GM21367 (cell line): ENCODE data around the gene GOLM1.
"Not testable (repeated sequence)": the region's sequence is repeated elsewhere in the genome, so short reads cannot be mapped to it uniquely, and the experiment has no call there.

ENCODE experiments used
- ATAC-seq: cut with Tn5 transposase; IDR thresholded peaks from one replicate; pipeline ENCODE4 v1.9.1; 2021; ENCODE audit not compliant: unreplicated experiment

GOLM1 gene

GRCh38 chr9:86098824-86099700, at the start of gene GOLM1:
Gene GOLM1, minus strand, starts transcription at chr9:86099558. Its CDS starts 20,238 bp downstream, at chr9:86079320.
- peak; percentile 56 for ATAC-seq

GRCh38 chr9:86146671-86147070, 47.3 kb upstream of the GOLM1 start:
- not testable (repeated sequence) for ATAC-seq

- ATAC-seq: not testable (repeated sequence)
These were observed 46.6 kb upstream of the GOLM1 start for GRCh38 chr9:86145960-86146359.

DNA sequence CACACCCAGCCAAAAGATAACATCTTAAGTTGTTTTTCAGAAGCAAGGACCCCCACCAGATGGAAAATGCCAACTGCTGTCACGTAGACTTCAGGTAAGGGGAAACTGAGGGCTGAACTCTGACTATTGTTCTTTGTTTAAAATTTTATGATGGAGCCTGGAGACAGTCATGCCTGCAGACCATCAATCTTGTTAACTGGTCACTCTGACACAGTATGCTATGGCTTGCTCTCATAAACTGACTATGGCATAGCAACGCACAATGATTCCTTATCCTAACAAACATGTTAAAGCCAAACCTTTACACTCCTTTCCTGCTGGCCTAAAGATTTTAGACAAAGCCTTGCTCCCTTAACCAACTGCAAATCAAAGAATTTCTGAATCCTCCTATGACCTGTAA, 43.6 kb upstream of the GOLM1 start:
- no peak for ATAC-seq

- ATAC-seq: no peak
These were observed 42.5 kb upstream of the GOLM1 start for GRCh38 chr9:86141843-86142242.

- no peak for ATAC-seq
These were observed 36.0 kb upstream of the GOLM1 start for GRCh38 chr9:86135371-86135770.

GRCh38 chr9:86134361-86134760, 35.0 kb upstream of the GOLM1 start:
- ATAC-seq: no peak

- ATAC-seq: no peak
These were observed 29.0 kb upstream of the GOLM1 start for GRCh38 chr9:86128235-86128822.

DNA sequence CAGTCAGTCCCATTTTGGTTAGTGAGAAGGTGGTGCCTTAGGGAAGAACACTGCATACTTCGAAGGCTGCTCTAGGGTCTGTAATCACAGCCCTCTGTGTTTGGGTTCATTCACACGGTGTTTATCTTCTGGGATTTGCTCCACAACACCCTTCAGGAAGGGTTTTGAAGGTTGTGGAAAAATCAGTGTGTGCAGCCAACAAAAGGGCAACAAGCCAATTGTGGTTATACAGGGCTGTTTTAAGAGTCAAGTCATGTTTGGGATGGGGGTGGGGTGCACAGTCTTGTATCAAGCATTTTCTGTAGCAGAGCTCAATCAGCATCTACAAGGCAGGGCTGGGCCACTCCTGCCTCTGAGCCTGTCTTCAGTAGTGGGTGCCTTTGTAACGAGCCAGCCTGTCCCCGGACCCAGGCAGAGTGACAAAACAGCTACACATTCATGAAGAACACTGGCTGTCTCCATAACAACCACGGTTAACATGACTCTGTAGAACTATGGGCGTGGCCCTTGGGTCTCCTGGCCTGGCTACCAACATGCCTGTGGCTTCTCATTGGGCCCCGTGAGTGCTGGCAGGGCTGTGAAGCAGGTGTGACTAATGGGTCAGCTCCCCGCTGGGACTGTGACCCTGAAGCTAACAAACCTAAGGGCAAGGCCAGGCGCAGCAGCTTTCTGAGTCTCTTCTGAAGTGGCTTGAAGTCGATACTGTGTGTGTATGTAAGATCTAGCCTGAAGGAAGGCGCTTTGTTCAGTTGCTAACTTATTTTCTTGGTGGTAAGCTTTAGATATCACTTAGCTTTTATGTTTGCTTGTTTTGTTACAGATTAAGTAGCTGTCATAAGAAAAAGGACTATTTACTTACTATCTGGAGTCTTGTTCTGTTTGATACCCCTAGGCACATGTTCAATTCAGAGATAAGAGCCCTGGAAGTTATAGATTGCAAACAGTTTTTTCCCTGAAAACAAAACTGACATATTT, 27.9 kb upstream of the GOLM1 start:
- no peak for ATAC-seq

DNA sequence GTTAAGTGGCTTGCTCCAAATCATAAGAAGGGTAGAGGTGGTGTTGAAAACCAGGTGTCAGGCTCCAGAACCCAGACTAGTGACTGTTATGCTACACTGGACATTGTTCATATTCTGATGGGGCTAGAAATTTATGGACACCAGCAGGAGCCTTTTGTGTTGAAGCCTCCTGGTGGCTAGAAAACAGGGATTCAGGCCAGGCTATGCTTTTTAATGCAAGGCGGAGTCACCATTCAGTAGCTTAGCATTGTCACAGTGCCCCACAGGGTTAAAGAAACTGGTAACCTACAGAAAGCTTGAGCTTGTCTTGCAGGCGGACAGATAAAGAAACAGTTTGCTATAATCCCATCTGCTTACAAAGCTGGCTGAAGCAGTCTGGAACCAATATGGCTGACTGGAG, 23.0 kb upstream of the GOLM1 start:
- ATAC-seq: no peak

- no peak for ATAC-seq
These were observed 20.1 kb upstream of the GOLM1 start for GRCh38 chr9:86119457-86119856.

- no peak for ATAC-seq
These were observed 17.1 kb upstream of the GOLM1 start for GRCh38 chr9:86116425-86116824.

DNA sequence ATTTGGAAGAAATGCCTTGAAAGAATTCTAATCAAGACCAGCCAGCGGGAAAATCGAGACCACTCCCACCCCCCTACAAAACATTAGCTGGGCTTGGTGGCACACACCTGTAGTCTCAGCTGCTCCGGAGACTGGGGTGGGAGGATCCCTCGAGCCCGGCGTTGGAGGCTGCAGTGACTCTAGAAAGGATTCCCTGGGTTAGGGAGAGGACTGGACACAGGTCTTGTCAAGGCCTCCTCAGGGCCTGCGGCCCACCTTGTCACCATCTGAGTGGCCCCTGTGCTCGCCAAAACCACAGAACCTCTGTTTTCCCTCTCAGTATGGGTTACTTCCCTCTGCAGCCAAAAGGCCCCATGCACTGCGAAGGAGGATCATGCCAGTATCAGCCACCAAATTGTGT, 16.5 kb upstream of the GOLM1 start:
- ATAC-seq: no peak

DNA sequence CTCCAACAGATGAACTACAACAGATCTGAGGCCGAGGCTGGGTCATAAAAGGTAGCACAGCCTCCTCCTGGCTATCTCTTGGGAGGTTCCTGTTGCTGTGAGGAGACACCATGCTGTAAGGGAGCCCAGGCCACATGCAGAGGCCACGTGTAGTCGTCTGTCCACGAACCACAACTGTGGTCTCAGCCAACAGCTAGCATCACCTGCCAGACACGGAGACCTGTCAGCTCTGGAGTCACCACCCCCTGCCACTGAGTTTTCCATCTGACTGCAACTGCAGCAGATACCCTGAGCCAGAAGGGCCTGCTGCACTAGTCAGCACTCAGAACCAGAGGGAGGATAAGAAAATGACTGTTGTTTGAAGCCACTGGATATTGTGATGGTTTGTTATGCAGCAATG, 12.7 kb upstream of the GOLM1 start:
- ATAC-seq: no peak

DNA sequence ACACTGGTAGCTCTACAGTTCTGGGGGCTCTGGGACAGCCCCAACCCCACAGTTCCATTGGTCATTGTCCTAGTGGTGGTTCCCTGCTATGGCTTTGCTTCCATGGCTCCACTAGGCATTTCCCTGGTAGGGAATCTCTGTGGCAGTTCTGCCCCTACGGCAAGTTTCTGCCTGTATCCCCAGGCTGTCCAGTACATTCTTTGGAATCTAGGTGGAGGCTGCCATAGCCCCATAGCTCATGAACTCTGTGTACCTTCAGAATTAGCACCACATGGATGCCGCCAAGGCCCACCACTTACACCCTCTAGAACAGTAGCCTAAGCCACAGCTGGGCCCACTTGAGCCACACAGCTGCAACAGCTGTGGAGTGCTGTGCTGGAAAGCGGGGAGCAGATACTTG, 3.3 kb upstream of the GOLM1 start:
- no peak for ATAC-seq

DNA sequence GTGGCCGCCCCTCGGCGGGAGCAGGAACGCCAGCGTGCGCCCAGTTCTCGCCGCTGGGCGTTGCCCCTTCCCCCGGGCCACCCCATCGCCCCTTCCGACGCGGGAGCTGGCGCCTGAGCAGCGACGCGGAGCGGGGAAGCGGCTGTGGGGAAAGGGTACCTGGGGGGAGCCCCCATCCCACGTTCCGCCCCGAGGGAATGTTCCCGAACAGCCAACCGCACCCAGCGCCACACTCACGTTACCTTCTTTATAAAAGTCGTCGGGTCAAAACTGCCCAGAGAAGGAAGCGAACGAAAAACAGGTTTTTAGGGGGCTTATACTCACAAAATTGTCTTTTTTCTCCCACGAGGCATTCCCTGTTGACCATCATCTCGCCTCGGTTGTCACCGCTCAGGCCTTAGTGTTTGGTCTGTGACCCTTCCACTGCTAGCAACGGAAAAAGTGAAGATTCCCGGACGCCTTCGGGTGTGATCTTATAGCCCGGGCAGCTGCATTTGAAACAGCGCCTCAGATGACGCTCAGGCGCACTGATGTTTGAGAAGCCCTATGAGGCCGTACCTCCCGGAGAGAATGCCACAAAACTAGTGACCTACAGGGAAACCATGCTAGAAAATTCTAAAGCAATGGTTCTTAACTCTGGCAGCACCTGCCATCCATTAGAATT, 475 bp upstream of the GOLM1 start:
- ATAC-seq: peak; percentile 33

DNA sequence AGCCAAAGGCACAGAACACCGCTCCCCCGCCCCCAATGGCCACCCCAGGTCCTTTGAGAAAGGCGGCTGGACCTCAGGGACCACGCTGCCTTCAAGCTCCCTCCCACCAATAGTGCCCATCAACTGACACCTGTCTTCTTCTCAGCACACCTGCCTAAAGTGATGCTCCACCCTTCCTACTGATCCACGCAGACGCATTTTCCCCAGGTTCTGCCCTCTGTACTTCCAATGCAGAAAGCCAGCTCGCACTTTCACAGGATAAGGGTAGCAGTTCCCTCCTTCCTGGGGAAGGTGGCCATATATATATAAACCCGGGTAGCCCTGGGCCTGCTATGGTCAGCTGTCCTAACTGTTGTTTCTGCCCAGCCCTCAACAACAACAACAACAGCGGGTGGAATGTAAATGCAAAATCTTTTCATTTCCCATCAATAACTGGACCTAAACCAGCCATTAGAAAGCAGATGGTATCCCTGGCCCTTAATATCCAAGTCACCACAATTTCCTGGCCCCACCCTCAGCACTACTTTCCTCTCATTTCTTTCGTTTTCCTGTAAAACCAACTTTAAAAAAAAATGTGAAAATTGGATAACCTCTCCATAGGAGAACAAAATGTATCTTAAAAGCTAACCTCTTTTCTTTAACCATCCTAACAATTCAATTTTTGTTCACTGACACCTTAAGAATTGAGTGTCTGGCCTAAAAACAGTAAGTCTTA, 1.7 kb downstream of the GOLM1 start:
- ATAC-seq: no peak

GRCh38 chr9:86096386-86096785, 3.0 kb downstream of the GOLM1 start:
- no peak for ATAC-seq

DNA sequence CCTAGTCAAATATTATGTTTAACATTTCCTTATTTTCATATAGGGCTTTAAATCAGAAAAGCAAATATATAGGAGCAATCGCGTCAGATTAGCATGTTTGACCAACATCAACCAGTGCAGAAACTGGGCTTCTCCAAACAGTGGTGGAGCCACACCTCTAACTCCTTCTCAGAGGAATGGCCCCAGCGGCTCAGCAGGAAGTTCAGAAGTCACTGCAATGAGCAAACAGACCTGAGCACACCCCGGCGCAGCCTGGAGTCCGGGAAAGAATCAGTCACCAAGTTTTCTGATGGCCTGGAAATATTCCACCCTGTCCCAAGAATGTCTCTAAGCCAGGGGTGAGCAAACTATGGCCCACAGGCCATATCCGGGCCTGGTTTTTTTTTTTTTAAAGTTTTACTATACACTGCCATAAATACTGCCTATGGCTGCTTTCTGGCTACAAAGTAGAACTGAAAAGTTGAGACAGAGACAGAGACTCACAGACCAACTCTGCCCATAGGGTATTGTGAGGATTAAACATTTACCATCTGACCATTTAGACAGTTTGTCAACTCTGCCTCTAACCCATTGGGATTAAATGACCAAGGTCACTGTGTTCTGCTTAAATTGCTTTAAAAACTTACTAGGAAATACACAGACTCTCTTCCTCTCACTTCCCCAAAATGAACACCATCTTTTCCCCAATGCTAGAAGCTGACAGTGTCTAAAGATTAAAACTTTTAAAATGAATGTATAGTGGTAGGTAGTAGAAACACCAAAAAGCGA, 5.4 kb downstream of the GOLM1 start:
- ATAC-seq: no peak
